Stomach (tissue), 9 donors: ENCODE measurements around the gene MCMBP. TPM values are rescaled to one million over a fixed set of nuclear protein-coding genes. Genes with fewer than 3 reads are reported as not detected.
A peak's percentile ranks its signal among the peaks of the same experiment; 100 is the strongest.

Experiments used
- DNase-seq, 2 donors: peaks; one replicate each; pipeline versions ENCODE4 v3.0.0 to v3.0.0-alpha.2; 2013 to 2019
- H3K27ac ChIP-seq, 5 donors: fragments of 200-600 bp in 4 of 5; sonication (generic) in 4 of 5; one replicate each; pipeline ENCODE4 v1.5.1; 2013 to 2019; ENCODE audit warnings: mild to moderate bottlenecking in 1 of 5, moderate library complexity in 1 of 5
- H3K27me3 ChIP-seq, 3 donors: fragments of 200-600 bp; sonication (generic); one replicate each; pipeline ENCODE4 v1.5.1; 2017 to 2019; ENCODE audit warnings: mixed run types in 1 of 3
- H3K36me3 ChIP-seq, 4 donors: fragments of 200-600 bp; sonication (generic); 1 replicate in 3 of 4; 2 replicates in 1 of 4; pipeline ENCODE4 v1.5.1; 2016 to 2019
- H3K4me1 ChIP-seq, 4 donors: fragments of 200-600 bp; sonication (generic); one replicate each; pipeline ENCODE4 v1.5.1; 2016 to 2019
- H3K4me3 ChIP-seq, 4 donors: fragments of 200-600 bp; sonication (generic) in 3 of 4; one replicate each; pipeline ENCODE4 v1.5.1; 2016 to 2019; ENCODE audit warnings: mild to moderate bottlenecking in 1 of 4
- H3K9me3 ChIP-seq, 4 donors: fragments of 200-600 bp; sonication (generic); one replicate each; pipeline ENCODE4 v1.5.1; 2016 to 2019
- CTCF ChIP-seq, 7 experiments: fragments of 450-650 bp in 4 of 7; fragments of 200-600 bp in 3 of 7; sonication (generic) in 3 of 7; IDR thresholded peaks; one replicate each; pipeline ENCODE4 v1.5.1; 2016 to 2019; ENCODE audit warnings: antibody characterized with exemption in 7 of 7, control low read depth in 2 of 7, mild to moderate bottlenecking in 1 of 7
- EP300 ChIP-seq: sonication (generic); formaldehyde crosslinking; IDR thresholded peaks from one replicate; pipeline ENCODE4 v1.6.1; 2017; ENCODE audit warnings: antibody characterized with exemption
- POLR2A ChIP-seq, 4 donors: fragments of 450-650 bp; IDR thresholded peaks; one replicate each; pipeline ENCODE4 v1.6.1; 2016; ENCODE audit warnings: antibody characterized with exemption in 4 of 4, control low read depth in 2 of 4, mild to moderate bottlenecking in 1 of 4, moderate library complexity in 1 of 4
- POLR2AphosphoS5 ChIP-seq, 3 donors: sonication (generic); formaldehyde crosslinking; IDR thresholded peaks; one replicate each; pipeline ENCODE4 v1.6.1; 2016; ENCODE audit warnings: antibody characterized with exemption in 3 of 3
- WGBS, 5 donors: extraction: QIAGEN DNeasy Blood & Tissue Kit in 3 of 5; methylation state at CpG; one replicate each; pipeline versions ENCODE4 v1.1.5 to v1.1.7; 2013 to 2018; 5-methylcytosine and 5-hydroxymethylcytosine counted together
- intact Hi-C: fragments of 100-400 bp; cut with DNase I; formaldehyde crosslinking; loops from one replicate; pipeline ENCODE4 v1.15.1; 2023; ENCODE audit warnings: low total_unique reads
- polyA plus RNA-seq, 3 donors: library from polyadenylated mRNA; stranded (reverse); fragments of 200-250 nt; gene quantifications; one replicate each; pipeline ENCODE4 v1.2.3, GENCODE V29; 2013
- total RNA-seq, 5 donors: library from RNA; depleted of rRNA; stranded (reverse); fragments of >200 nt; gene quantifications; one replicate each; pipeline versions ENCODE4 v1.1.0 to v1.2.3, GENCODE V29; 2014 to 2016
- donor health status: healthy with polysubstance abuse.
- donor health status: Bipolar disorder and iron deficiency.
- donor health status: healthy.

MCMBP gene
- total and polyA plus RNA-seq, 8 donors = 17.5 to 88.9 (median 30.9) TPM

DNA sequence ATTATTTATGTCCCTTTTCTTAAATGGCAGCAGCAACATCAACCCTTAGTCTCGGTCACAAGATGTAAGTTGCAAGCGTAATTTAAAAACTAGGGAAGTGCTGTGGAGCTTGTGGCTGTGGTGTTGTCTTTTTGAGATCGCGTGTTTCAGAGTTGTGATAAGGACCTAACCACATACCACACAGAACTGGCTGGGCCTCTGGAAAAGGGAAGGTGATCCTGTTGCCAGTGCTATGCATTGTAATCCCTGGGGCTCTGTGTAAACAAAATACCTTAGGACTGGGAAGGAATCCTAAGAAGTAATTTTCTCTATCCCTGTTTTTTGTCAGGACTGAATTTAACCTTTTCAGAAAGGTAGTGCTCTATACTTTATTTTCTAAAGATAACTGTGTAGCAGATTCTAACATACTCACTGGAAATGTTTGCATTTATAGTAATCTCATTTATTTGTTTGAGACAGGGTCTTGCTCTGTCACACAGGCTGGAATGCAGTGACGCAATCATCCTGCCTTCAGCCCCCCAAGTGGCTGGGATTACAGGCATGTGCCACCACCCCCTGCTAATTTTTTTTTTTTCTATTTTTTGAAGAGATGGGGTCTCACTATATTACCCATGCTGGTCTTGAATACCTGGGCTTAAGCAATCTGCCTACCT lies 86.4 kb downstream of the MCMBP start:
- Histone ChIP-seq H3K27me3 (no peaks in the 10 kb centered on the region), H3K9me3 (no peaks in the 10 kb centered on the region), H3K27ac (no peak overlapping the region), H3K4me1 (peaks cover 13 to 23% (median 22%) of the 10 kb centered on the region in 4 donors), H3K4me3 (no peak overlapping the region), H3K36me3 (no peaks in the 10 kb centered on the region)
- intact Hi-C loops = no loop called here
- WGBS, 5 donors = 44 to 57% (median 53%) methylated on average over 5 of the region's 5 CpGs
- TF ChIP-seq CTCF (IDR thresholded peaks at IDR 0.05) (no peak), POLR2AphosphoS5 (IDR thresholded peaks at IDR 0.05) (no peak), POLR2A (IDR thresholded peaks at IDR 0.05) (no peak), EP300 (no peak)
- peak in 1 of 2 donors; percentile 60 for DNase-seq

DNA sequence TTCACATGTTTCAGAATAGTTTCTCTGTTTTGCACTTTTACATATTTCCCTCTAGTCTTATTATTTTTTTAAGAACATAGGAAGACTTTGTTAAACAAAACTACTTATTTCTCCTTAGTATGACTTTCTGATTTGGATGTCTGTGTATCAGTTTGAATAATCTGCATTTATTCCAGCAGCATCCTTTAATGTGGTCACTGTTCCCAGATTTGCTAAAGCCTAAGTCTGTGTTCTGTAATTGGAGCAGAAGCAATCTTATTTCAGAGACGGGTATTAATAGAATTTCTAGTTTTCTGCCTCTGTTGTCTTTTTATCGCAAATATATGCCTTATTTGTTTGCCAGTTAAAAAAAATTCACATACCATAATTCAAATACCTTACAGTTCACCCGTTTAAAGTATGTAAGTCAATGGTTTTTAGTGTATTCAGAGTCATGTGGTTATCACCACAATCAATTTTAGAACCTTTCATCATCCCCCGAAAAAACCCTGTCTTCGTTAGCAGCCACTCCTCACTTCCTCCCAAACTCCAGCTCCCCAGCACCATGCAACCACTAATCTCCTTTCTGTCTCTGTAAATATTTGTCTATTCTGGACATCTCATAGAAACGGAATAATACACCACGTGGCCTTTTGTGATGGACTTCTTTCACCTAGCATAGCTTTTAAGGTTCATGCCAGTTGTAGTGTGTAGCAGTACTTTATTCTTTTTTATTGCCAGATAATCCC lies 88.1 kb downstream of the MCMBP start:
- H3K27ac ChIP-seq = no peak overlapping the region
- intact Hi-C loops = no loop called here
- no peaks in the 10 kb centered on the region for H3K9me3 ChIP-seq
- peak in 1 of 2 donors; percentile 42 for DNase-seq
- H3K36me3 ChIP-seq = no peaks in the 10 kb centered on the region
- no peak overlapping the region for H3K4me3 ChIP-seq
- 35 to 49% (median 40%) methylated on average over 7 of the region's 7 CpGs for WGBS, 5 donors
- TF ChIP-seq POLR2A (IDR thresholded peaks at IDR 0.05) (no peak), POLR2AphosphoS5 (IDR thresholded peaks at IDR 0.05) (no peak)
- no peaks in the 10 kb centered on the region for H3K27me3 ChIP-seq
- peaks cover 13 to 23% (median 22%) of the 10 kb centered on the region in 4 donors for H3K4me1 ChIP-seq

DNA sequence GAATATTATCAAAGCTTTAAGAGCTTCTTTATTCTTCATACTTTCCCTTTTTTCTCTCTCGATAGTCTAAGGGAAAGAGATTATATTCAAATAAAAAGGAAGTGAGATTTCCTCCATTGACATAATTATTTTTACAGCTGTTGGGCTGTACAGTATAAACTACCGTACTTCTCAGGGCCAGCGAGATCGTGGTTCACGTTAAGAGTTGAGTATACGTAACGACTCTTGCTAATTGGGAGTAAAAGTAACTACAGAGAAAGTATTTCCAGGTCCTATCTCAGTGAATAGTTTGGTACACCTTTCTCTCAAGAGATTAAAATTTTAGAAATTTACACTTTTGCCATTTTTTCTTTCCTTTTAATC lies 89.0 kb downstream of the MCMBP start:
- no peak for DNase-seq

GRCh38 chr10:119782981-119783664 lies 89.5 kb downstream of the MCMBP start:
- H3K9me3 ChIP-seq = no peaks in the 10 kb centered on the region
- H3K27ac ChIP-seq = no peak overlapping the region
- TF ChIP-seq POLR2AphosphoS5 (IDR thresholded peaks at IDR 0.05) (no peak), POLR2A (IDR thresholded peaks at IDR 0.05) (no peak), CTCF (IDR thresholded peaks at IDR 0.05) (no peak), EP300 (no peak)
- 83 to 99% (median 91%) methylated on average over 4 of the region's 4 CpGs for WGBS, 5 donors
- H3K27me3 ChIP-seq = no peaks in the 10 kb centered on the region
- DNase-seq = no peak
- peaks cover 13 to 23% (median 22%) of the 10 kb centered on the region in 4 donors for H3K4me1 ChIP-seq
- H3K4me3 ChIP-seq = no peak overlapping the region
- intact Hi-C loops = no loop called here
- H3K36me3 ChIP-seq = no peaks in the 10 kb centered on the region

More for the DNA sequence above, 89.0 kb downstream of the MCMBP start:
- Histone ChIP-seq H3K4me3 (no peak overlapping the region), H3K36me3 (no peaks in the 10 kb centered on the region), H3K9me3 (no peaks in the 10 kb centered on the region), H3K4me1 (peaks cover 13 to 23% (median 22%) of the 10 kb centered on the region in 4 donors), H3K27me3 (no peaks in the 10 kb centered on the region), H3K27ac (no peak overlapping the region)
- intact Hi-C loops = no loop called here
- WGBS, 5 donors = 67 to 90% (median 83%) methylated on average over 7 of the region's 7 CpGs
- TF ChIP-seq EP300 = no peak
- TF ChIP-seq POLR2AphosphoS5 (IDR thresholded peaks at IDR 0.05) = no peak
- TF ChIP-seq POLR2A (IDR thresholded peaks at IDR 0.05) = no peak
- no peak for TF ChIP-seq CTCF (IDR thresholded peaks at IDR 0.05)
